ENCODE results near the gene GOLIM4.
"Not testable (repeated sequence)": the region's sequence is repeated elsewhere in the genome, so short reads cannot be mapped to it uniquely, and the experiment has no call there.

The GOLIM4 gene

GRCh38 chr3:168095611-168096209 lies at the start of gene GOLIM4:
Gene GOLIM4, minus strand, starts transcription at chr3:168095924. Its CDS starts 639 bp downstream, at chr3:168095285.
- peak; percentile 100 for DNase-seq

- DNase-seq = peak; percentile 21
Observed at GRCh38 chr3:168141405-168141998, 45.8 kb upstream of the GOLIM4 start.

GRCh38 chr3:168139947-168140346 lies 44.2 kb upstream of the GOLIM4 start:
- DNase-seq = no peak

GRCh38 chr3:168138421-168138820 lies 42.7 kb upstream of the GOLIM4 start:
- DNase-seq = no peak

GRCh38 chr3:168134931-168135330 lies 39.2 kb upstream of the GOLIM4 start:
- DNase-seq = no peak

GRCh38 chr3:168130250-168130649 lies 34.5 kb upstream of the GOLIM4 start:
- not testable (repeated sequence) for DNase-seq

GRCh38 chr3:168128463-168128862 lies 32.7 kb upstream of the GOLIM4 start:
- not testable (repeated sequence) for DNase-seq

- DNase-seq = no peak
Observed at GRCh38 chr3:168127466-168127865, 31.7 kb upstream of the GOLIM4 start.

- no peak for DNase-seq
Observed at GRCh38 chr3:168124791-168125190, 29.1 kb upstream of the GOLIM4 start.

- no peak for DNase-seq
Observed at GRCh38 chr3:168124291-168124690, 28.6 kb upstream of the GOLIM4 start.

- DNase-seq = no peak
Observed at GRCh38 chr3:168123201-168124176, 27.8 kb upstream of the GOLIM4 start.

GRCh38 chr3:168121184-168122017 lies 25.7 kb upstream of the GOLIM4 start:
- DNase-seq = no peak

- DNase-seq = no peak
Observed at GRCh38 chr3:168117853-168118313, 22.2 kb upstream of the GOLIM4 start.

- DNase-seq = no peak
Observed at GRCh38 chr3:168117059-168117458, 21.3 kb upstream of the GOLIM4 start.

- no peak for DNase-seq
Observed at GRCh38 chr3:168116279-168116678, 20.6 kb upstream of the GOLIM4 start.

GRCh38 chr3:168113848-168114247 lies 18.1 kb upstream of the GOLIM4 start:
- DNase-seq = no peak

- DNase-seq = no peak
Observed at GRCh38 chr3:168112894-168113293, 17.2 kb upstream of the GOLIM4 start.

GRCh38 chr3:168104361-168104760 lies 8.6 kb upstream of the GOLIM4 start:
- no peak for DNase-seq

- no peak for DNase-seq
Observed at GRCh38 chr3:168102735-168103410, 7.1 kb upstream of the GOLIM4 start.

GRCh38 chr3:168100777-168101492 lies 5.2 kb upstream of the GOLIM4 start:
- DNase-seq = no peak

- DNase-seq = no peak
Observed at GRCh38 chr3:168097381-168097780, 1.7 kb upstream of the GOLIM4 start.
